ENCODE data around the gene DPEP1.
"Not testable (repeated sequence)": the region's sequence is repeated elsewhere in the genome, so short reads cannot be mapped to it uniquely, and the experiment has no call there.

The DPEP1 gene

DNA sequence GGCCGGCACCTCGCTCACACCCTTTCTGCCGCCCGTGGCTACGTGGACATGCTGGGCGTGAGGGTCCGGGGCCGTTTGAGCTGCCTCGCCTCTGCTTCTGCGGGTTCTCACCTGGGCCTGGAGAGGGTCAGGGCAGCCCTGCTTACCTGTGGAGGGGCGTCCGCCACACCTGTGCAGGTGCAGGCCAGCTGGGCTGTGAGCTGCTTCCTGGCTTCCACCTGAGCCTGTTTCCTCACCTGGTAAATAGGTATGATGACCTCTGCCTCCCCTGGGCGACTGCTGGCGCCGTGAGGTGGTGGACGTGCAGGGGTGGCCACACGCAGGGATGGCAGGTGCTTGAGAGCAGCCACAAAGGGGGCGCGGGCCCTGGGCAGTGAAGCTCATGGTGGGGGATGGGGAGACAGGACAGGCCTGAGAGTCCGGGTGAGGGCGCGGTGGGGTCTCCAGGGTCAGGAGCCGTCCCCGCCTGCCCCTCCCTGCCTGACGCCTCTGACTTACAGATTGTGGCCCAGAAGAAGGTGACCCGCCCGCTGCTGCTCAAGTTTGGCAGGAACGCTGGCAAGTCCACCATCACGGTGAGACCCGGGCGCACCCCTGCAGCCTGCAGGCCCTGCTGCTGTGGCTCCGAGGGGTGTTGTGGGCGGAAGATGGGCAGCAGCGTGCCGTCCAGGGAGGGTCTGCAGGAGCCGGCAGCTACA is 30.1 kb upstream of the DPEP1 start:
- H3K27me3 Mint-ChIP-seq = no peaks in the 10 kb centered on the region
- H3K4me3 Mint-ChIP-seq = no peak overlapping the region
- H3K4me1 Mint-ChIP-seq (ENCODE audit: low read depth in 2 of 2) = peaks cover 0 to 2% of the 10 kb centered on the region in 2 donors
- no peak overlapping the region for H3K27ac Mint-ChIP-seq
- no peaks in the 10 kb centered on the region for H3K9me3 Mint-ChIP-seq
- ATAC-seq (replicated peaks) (no peak), DNase-seq (no peak)
- no peaks in the 10 kb centered on the region for H3K36me3 Mint-ChIP-seq (ENCODE audit: insufficient read depth)

DNA sequence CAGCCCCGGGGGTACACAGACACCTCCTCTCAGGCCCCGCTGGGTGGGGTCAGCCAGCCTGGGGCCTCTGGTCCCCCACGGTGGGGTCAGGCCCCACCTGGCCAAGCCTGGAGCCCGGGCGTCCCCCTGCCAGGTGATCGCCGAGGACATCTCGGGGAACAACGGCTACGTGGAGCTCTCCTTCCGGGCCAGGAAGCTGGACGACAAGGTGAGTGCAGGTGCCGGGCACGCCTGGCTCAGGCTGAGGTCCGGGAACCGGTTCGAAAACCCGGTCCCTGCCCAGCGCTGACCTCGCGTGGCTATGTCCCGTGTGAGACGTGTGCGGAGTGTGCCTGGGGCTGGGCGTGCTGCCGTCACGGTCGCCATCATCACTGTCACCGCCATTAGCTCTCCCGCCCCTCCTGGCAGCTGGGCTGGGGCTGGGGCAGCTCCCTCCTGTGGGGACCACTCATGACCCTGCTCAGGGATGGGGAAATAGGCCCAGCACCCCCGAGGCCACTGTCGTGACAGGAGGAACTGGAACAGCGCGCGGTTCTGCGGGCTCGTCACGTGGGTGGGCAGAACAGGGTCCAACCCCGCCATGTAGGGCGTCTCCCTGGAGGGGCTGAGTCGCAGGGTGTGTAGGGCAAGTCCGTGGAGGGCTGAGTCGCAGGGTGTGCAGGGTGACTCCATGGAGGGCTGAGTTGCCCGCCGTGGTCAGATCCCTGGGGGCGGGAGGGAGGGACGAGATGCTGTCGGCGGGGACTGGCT is 29.4 kb upstream of the DPEP1 start:
- Mint-ChIP-seq H3K27me3 (no peaks in the 10 kb centered on the region), H3K4me3 (no peak overlapping the region), H3K9me3 (no peaks in the 10 kb centered on the region), H3K4me1 (ENCODE audit: low read depth in 2 of 2) (peaks cover 0 to 2% of the 10 kb centered on the region in 2 donors), H3K36me3 (ENCODE audit: insufficient read depth) (no peaks in the 10 kb centered on the region), H3K27ac (no peak overlapping the region)
- ATAC-seq (replicated peaks) (no peak), DNase-seq (no peak)

DNA sequence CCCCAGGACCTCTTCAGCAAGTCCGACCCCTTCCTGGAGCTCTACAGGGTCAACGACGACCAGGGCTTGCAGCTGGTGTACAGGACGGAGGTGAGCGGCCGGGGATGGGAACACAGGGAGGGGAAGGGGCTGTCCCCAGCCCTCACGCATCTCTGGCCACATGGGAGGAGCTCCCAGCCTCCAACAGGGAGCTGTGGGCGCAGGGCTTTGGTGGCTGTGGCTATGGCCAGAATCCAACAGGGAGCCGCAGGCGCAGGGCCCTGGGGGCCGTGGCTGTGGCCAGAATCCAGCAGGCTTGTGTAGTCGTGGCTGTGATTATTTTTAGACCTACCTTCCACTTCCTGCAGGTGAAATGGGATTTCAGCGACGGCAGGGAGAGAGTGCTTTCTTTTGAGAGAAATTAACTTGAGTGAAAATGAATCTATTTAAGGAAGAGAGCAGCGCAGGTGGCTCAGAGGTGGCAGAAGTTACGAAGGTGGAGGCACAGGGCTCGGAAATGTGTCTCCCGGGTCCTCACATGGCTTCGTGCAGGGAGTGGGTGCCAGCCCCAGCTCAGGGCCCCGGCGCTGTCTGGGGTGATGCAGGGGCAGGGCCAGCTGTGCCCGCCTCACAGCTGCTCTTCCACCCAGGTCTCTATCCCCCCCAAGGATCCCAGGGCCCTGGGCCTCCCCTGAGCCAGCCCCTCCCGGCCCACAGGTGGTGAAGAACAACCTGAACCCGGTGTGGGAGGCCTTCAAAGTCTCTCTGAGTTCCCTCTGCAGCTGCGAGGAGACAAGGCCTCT is 28.5 kb upstream of the DPEP1 start:
- Mint-ChIP-seq H3K9me3 (no peaks in the 10 kb centered on the region), H3K27ac (no peak overlapping the region), H3K36me3 (ENCODE audit: insufficient read depth) (no peaks in the 10 kb centered on the region), H3K27me3 (no peaks in the 10 kb centered on the region), H3K4me1 (ENCODE audit: low read depth in 2 of 2) (peaks cover 0 to 2% of the 10 kb centered on the region in 2 donors), H3K4me3 (no peak overlapping the region)
- no peak for ATAC-seq (replicated peaks)
- DNase-seq = no peak

DNA sequence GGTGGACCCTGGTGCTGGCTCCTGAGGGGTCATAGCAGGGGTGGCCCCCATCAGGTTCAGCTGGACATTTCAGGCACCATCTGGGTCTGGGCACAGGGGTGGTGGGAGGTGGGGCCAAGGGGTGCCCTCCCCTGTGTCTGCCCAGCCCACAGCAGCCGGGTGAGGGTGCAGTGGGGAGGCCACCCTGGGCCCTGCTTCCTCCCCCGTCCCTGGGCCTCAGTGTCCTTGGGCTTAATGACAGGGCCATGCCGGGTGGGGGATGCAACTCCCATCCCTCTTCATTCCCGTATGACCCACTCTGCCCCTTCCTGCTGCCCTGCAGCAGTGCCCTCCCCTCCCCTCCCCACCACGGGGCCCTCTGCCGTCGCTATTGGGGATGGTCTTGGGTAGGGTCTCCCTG is 27.2 kb upstream of the DPEP1 start:
- Mint-ChIP-seq H3K9me3 (no peaks in the 10 kb centered on the region), H3K4me1 (ENCODE audit: low read depth in 2 of 2) (peaks cover 0 to 2% of the 10 kb centered on the region in 2 donors), H3K27me3 (no peaks in the 10 kb centered on the region), H3K36me3 (ENCODE audit: insufficient read depth) (no peaks in the 10 kb centered on the region), H3K27ac (peak overlapping the region in 1 of 2 donors; percentile 49), H3K4me3 (no peak overlapping the region)
- DNase-seq = no peak
- no peak for ATAC-seq (replicated peaks)

DNA sequence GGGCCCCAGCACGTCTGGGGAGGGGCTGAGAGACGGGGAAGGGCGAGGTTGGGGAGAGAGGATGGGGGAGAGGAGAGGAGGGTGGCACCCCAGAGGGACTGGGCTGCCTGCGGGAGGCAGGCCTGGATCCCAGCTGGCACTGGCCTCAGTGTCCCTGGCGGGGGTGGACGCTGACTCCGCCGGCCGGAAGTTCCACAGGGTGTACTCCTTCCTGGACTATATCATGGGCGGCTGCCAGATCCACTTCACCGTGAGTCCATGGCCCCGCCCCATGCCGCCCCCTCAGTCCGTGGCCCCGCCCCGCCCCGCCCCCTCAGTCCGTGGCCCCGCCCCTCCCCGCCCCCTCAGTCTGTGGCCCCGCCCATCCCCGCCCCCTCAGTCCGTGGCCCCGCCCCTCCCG is 26.6 kb upstream of the DPEP1 start:
- ATAC-seq (replicated peaks) (peak; percentile 8), DNase-seq (no peak)
- H3K9me3 Mint-ChIP-seq = no peaks in the 10 kb centered on the region
- H3K4me1 Mint-ChIP-seq (ENCODE audit: low read depth in 2 of 2) = peaks cover 0 to 4% of the 10 kb centered on the region in 2 donors
- H3K27ac Mint-ChIP-seq = peak overlapping the region in 1 of 2 donors; percentile 49
- H3K27me3 Mint-ChIP-seq = no peaks in the 10 kb centered on the region
- no peak overlapping the region for H3K4me3 Mint-ChIP-seq
- no peaks in the 10 kb centered on the region for H3K36me3 Mint-ChIP-seq (ENCODE audit: insufficient read depth)

DNA sequence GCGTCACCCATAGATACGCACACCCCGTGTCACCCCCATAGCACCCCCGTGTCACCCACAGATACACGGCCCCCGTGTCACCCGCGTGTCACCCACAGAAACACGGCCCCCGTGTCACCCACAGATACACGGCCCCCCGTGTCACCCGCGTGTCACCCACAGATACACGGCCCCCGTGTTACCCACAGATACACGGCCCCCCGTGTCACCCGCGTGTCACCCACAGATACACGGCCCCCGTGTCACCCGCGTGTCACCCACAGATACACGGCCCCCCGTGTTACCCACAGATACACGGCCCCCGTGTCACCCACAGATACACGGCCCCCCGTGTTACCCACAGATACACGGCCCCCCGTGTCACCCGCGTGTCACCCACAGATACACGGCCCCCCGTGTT is 25.8 kb upstream of the DPEP1 start:
- not testable (repeated sequence) for H3K27ac Mint-ChIP-seq; ATAC-seq (replicated peaks)

DNA sequence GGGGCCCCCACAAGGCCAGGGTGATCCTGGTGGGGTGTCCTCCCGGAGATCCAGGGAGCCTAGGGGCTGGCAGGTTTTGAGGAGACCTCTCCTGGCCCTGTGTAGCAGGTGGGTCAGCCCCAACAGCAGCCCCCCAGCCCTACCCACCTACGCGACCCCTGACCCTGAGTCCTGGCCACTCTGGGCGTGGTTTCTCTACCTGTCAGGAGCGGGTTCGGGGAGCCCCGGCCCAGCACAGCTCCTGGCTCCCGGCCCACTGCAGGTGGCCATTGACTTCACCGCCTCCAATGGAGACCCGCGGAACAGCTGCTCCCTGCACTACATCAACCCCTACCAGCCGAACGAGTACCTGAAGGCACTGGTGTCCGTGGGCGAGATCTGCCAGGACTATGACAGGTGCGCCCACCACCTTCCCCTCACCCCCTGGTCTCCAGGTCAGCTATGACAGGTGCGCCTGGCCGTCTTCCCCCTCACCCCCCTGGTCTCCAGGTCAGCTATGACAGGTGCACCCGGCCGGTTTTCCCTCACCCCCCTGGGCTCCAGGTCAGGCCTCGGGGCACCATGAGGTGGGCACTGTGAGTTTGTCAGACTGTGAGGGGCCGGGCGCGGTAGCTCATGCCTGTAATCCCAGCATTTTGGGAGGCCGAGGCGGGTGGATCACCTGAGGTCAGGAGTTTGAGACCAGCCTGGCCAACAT is 24.9 kb upstream of the DPEP1 start:
- ATAC-seq (replicated peaks) (no peak), DNase-seq (no peak)
- Mint-ChIP-seq H3K36me3 (ENCODE audit: insufficient read depth) (no peaks in the 10 kb centered on the region), H3K4me1 (ENCODE audit: low read depth in 2 of 2) (peaks cover 3 to 5% of the 10 kb centered on the region in 2 donors), H3K4me3 (no peak overlapping the region), H3K27me3 (no peaks in the 10 kb centered on the region), H3K27ac (no peak overlapping the region), H3K9me3 (no peaks in the 10 kb centered on the region)

More for the DNA sequence above, 25.8 kb upstream of the DPEP1 start:
- H3K36me3 Mint-ChIP-seq (ENCODE audit: insufficient read depth); H3K9me3 Mint-ChIP-seq; H3K4me1 Mint-ChIP-seq (ENCODE audit: low read depth in 2 of 2); H3K4me3 Mint-ChIP-seq; H3K27me3 Mint-ChIP-seq; DNase-seq: not testable (repeated sequence)

DNA sequence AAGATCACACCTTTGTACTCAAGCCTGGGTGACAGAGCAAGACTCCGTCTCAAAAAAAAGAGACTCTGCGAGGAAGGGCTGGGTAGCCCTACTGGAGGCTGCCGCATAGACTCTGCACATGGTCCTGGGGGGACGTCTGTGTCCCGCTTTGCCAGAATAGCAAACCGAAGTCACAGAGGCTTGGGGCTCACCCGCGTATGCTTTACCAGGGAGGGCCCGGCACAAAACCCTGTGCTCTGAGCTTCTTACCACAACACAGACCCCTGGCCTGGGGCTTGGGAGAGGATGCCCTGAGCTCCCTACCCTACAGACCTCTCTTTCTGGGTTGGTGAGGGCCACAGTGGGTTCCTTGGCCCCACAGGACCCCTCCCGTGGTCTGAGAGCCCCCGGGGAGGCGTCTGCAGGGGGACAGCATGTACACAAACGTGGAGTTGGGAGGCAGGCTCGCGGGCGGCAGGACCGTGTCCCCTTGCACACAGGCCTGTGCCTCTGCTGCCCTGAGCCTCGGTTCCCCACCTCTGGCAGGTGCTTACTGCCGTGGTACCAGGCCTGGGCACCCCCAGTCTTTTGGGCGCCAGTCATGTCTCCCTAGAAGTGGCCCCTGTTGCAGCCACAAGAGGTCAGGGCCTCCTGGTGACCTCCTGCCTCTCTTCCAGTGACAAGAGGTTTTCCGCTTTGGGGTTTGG is 24.1 kb upstream of the DPEP1 start:
- H3K27me3 Mint-ChIP-seq = no peaks in the 10 kb centered on the region
- peaks cover 9 to 10% of the 10 kb centered on the region in 2 donors for H3K4me1 Mint-ChIP-seq (ENCODE audit: low read depth in 2 of 2)
- ATAC-seq (replicated peaks) = no peak
- H3K4me3 Mint-ChIP-seq = no peak overlapping the region
- DNase-seq = no peak
- H3K9me3 Mint-ChIP-seq = no peaks in the 10 kb centered on the region
- H3K36me3 Mint-ChIP-seq (ENCODE audit: insufficient read depth) = no peaks in the 10 kb centered on the region
- no peak overlapping the region for H3K27ac Mint-ChIP-seq

DNA sequence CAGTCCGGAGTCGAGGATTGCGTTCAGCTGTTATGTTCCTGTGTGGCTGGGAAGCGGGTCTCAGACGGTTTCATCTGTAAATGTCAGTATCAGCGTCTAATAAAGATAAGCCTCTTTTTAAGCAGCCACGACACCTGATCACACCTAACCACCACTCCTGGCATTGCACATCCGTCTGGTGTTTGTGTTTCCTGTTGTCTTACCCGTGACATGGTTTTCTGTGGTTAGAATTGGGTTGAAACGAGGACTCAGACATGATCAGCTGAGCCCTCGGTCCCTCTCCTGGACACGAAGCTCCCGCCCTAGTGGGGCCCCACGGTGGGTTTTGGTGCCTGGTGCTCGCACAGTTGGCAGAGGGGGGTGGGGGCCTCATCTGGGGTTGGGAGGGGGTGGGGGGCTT is 19.6 kb upstream of the DPEP1 start:
- H3K27me3 Mint-ChIP-seq = no peaks in the 10 kb centered on the region
- peak overlapping the region; percentile 73 to 78 for H3K4me3 Mint-ChIP-seq
- peaks cover 4% of the 10 kb centered on the region for H3K36me3 Mint-ChIP-seq (ENCODE audit: insufficient read depth)
- H3K27ac Mint-ChIP-seq = peak overlapping the region; percentile 91 to 92
- peaks cover 9 to 11% of the 10 kb centered on the region in 2 donors for H3K4me1 Mint-ChIP-seq (ENCODE audit: low read depth in 2 of 2)
- DNase-seq = peak; percentile 60 to 62 (median 60)
- peak; percentile 98 for ATAC-seq (replicated peaks)
- no peaks in the 10 kb centered on the region for H3K9me3 Mint-ChIP-seq

DNA sequence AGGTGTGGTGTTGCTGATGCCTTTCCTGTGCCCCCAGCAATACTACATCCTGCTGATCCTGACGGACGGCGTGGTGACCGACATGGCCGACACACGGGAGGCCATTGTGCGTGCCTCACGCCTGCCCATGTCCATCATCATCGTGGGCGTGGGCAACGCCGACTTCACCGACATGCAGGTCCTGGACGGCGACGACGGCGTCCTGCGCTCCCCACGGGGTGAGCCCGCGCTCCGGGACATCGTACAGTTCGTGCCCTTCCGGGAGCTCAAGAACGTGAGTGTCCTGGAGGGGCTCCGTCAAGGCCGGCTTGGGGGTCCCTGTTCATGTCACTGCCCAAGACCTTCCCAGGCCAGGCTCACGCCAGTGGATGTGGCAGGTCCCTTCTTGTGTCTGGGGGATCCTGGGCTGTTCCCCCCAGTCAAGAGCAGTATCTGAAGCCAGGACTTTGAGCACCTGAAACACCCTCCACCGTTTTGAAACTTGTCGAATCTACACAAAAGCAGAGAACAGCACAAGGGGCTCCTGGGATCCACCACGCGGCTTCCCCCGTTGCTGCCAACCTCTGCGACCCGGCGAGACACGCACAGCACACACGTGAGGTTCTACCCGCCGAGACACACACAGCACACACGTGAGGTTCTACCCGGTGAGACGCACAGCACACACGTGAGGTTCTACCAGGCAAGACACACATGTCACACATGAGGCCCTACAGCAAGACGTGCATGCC is 17.9 kb upstream of the DPEP1 start:
- H3K4me1 Mint-ChIP-seq (ENCODE audit: low read depth in 2 of 2) = peaks cover 14 to 17% of the 10 kb centered on the region in 2 donors
- no peak for DNase-seq
- no peaks in the 10 kb centered on the region for H3K9me3 Mint-ChIP-seq
- no peak overlapping the region for H3K4me3 Mint-ChIP-seq
- H3K27ac Mint-ChIP-seq = no peak overlapping the region
- no peaks in the 10 kb centered on the region for H3K27me3 Mint-ChIP-seq
- no peak for ATAC-seq (replicated peaks)
- H3K36me3 Mint-ChIP-seq (ENCODE audit: insufficient read depth) = peaks cover 12% of the 10 kb centered on the region

DNA sequence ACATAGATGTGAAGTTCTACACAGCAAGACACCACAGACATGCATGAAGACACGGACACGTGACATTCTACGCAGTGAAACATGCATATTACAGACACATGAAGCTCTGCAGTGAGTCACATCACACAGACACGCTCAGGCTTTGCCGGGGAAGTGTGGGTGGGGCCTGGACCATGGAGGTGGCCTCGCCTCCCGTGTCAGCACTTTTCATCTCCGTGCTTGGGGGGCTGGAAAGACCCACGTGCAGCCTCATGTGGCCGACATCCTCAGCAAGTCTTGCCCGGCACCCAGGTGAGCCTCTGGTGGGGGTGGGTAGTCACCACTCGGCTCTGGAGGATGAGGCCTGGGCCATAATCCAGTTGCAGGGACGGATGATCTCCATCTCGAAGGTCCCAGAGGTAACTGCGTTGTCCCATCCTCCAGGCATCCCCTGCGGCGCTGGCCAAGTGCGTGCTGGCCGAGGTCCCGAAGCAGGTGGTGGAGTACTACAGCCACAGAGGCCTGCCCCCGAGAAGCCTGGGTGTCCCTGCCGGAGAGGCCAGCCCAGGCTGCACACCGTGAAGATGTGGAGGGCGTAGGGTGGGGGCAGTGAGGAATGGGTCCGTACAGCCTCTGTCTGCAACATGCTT is 17.3 kb upstream of the DPEP1 start:
- ATAC-seq (replicated peaks) = no peak
- Mint-ChIP-seq H3K27ac (no peak overlapping the region), H3K36me3 (ENCODE audit: insufficient read depth) (peaks cover 12% of the 10 kb centered on the region), H3K4me3 (no peak overlapping the region), H3K4me1 (ENCODE audit: low read depth in 2 of 2) (peaks cover 14 to 17% of the 10 kb centered on the region in 2 donors), H3K27me3 (no peaks in the 10 kb centered on the region), H3K9me3 (no peaks in the 10 kb centered on the region)
- DNase-seq = no peak
